GM18526 (cell line): Measurements from ENCODE around the gene ZSWIM9.
A peak's percentile ranks its signal among the peaks of the same experiment; 100 is the strongest.

Experiments used
- POLR2A ChIP-seq: IDR thresholded peaks from 3 replicates; pipeline ENCODE4 v1.6.1; 2011; ENCODE audit not compliant: insufficient read length; ENCODE audit errors: extremely low read depth

ZSWIM9 gene

DNA sequence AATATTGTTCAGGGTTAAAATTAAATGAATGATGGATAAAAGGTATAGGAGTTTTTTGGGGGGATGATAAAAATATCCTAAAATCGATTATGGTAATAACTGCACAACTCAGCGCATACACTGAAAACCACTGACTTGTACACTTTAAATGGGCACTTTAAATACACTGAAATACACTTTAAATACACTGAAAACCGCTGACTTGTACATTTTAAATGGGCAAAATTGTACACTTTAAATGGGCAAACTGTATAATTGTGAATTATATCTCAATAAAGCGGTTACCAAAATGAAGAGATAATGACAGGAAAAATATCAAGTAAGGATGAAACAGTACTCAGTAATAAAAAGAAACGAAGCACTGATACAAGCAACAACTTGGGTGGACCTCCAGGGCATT lies 1.8 kb upstream of the ZSWIM9 start:
- TF ChIP-seq POLR2A = no peak

DNA sequence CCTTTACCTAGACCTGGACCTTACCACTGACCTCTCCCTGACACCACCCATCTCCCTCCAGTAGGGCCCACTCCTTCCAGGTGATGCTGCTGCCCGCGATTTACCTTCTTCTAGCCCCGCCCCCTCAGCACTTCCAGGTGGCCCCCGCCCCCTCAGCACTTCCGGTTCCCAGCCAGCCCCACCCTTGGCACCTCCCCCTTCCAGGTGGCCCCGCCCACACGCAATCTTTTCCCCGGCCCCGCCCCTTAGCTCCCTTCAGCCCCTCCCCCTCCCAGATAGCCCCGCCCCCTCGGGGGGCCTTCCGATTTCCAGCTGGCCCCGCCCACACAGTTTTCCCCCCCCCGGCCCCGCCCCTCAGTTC lies 922 bp upstream of the ZSWIM9 start:
- no peak for TF ChIP-seq POLR2A

DNA sequence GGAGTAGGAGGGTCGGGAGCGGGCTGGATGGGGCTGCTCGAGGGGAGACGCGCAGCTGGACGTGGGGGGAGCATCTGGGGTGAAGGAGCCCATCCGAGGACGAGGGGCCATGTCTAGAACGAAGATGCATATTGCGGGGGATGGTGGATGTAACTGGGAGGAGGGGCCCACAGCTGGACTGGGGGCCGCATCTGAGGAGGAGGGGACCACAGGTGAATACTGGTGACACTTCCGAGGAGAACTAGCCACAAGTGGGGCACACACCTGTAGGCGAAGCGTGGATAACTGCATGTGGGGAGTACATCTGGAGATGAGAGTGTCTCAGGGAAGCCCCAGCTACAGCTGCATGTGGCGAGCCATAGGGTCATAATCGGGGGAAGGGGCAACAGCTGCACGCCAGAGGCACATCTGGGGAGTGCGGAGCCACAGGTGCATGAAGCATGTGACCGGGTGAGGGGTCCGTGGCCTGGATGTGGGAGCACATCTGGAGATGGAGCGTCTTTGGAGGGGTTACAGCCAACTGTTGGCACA lies 402 bp downstream of the ZSWIM9 start:
- TF ChIP-seq POLR2A = no peak

DNA sequence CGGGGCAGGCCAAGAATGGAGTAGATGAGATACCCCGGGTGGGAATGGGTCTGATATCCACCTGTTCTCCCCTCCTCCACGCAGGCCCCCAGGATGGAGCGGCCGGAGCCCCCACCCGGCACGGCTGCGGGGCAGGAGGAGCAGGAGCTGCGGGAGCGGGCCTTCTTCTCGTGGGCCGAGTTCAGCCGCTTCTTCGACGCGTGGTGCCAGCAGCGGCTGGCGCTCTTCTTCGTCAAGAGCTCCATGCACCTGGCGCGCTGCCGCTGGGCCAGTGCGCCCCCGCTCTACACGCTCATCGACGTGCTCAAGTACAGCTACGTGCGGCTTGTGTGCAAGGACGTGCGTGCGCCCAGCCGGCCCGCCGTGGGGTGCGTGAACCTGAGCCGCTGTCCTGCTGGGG lies 1.2 kb downstream of the ZSWIM9 start:
- TF ChIP-seq POLR2A = no peak

DNA sequence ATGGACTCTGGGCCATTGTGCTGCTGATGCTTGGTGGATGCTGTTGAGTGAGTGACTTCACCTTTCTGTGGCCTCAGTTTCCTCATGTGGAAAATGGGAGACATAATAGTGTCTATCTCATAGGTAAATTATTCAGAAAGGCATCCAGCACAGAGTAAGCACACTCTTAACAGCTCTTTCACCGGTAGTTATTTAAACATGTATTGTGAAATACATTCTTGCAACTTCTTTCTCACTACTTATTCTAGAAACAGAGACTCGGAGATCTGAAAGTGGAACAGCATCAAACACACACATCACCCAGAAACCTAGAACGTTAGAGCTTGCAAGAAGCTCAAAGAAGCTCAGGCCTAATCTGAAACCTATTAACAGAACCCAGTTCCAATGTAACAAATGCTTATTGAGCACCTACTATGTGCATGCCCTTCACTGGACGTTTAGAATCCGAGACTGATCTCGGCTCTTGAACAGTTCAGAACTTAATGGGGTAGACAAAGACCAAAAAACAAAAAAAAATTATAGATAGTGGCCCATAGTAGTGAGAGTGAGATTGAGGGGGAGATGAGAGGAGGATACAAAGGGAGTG lies 4.1 kb downstream of the ZSWIM9 start:
- TF ChIP-seq POLR2A = no peak

DNA sequence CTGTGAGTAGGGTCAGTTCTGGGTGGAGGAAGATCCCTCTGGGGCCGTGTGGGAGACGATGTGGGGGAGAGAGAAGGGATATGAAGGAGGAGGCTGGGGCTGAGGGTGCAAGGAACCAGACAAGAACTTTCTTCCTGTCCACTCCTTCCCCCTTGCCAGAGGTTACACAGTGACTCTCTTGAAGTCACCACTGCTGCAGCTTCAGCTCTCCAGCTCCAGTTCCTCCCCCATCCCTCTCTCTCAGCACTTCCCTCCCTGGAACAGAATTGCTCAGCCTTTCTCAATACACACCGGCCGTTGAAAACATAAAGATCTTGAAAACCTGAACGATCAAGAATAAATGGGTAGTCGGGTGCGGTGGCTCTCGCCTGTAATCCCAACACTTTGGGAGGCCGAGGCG lies 5.1 kb downstream of the ZSWIM9 start:
- no peak for TF ChIP-seq POLR2A

DNA sequence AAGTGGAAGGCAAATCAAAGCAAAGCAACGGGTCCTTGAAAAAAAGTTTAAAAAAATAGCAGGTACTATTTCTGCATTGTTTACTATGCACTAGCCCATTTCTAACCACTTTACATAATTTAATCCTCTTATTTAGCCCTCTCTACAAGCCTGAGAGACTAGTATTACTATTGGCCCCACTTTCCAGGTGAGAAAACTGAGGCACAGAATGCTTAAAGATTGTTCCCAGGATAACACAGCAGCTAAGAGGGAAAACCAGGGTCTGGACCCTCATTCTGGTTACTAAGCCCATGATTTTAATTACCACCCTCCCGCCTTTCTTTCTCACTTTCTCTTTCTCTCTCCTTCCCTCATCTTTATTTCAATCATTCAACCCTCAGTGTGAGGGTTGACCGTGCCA lies 5.7 kb downstream of the ZSWIM9 start:
- no peak for TF ChIP-seq POLR2A

DNA sequence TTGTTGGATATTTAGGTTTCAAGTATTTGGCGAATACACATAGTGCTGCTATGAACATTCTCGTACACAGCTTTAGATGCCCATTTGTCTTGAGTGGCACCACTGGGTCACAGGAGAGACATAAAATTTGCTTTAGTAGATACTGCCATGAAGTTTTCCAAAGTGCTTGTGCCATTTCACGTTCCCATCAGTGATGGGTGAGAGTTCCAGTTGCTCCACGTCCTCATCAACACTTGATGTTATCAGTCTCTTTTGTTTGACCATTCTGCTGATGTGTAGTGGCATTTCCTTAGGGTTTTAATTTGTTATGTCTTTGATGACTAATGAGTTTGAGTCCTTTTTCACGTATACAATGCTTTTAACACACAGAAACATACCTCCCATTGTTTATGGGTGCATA lies 11.0 kb downstream of the ZSWIM9 start:
- TF ChIP-seq POLR2A = no peak

DNA sequence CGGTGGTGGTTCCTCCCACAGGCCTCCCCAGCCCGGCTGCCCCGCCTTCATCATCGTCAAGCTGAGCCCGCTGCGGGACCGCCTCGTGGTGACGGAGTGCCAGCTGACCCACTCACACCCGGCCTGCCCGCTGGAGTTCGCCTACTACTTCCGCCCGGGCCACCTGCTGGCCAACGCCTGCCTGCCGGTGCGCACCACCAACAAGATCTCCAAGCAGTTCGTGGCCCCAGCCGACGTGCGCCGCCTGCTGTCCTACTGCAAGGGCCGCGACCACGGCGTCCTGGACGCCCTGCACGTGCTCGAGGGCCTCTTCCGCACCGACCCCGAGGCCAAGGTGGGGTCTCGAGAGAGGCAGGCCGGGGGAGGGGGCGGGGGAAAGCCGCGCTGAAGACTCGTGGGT lies 12.0 kb downstream of the ZSWIM9 start:
- TF ChIP-seq POLR2A = no peak

DNA sequence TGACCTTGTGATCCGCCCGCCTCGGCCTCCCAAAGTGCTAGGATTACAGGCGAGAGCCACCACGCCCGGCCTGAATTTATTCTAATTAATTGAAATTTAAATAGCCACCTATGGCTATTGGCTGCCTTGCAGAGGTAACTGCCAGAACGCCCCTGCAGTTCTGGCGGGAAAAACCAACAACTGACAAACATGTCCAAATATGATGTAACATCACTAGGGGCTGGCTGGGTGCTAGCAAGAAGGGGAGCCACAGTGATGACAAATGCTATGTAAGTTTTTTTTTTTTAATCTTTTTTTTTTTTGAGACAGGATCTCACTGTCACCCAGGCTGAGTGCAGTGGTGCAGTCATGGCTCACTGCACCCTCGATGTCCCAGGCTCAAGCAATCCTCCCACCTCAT lies 12.9 kb downstream of the ZSWIM9 start:
- TF ChIP-seq POLR2A = no peak

DNA sequence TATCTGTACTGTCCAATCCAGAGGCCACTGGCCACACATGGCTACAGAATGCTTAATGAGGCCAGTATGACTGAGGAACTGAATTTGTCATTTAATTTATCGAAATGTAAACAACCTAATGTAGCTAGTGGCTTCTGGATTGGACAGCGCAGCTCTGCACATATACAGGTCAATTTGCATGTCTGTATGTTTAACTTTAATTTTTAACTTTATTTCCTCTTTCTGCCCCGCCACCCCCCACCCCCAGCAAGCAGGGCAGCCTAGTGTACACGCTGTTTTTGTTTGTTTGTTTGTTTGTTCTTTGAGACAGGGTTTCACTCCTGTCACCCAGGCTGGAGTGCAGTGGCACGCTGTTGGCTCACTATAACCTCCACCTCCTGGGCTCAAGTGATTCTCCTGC lies 15.5 kb downstream of the ZSWIM9 start:
- TF ChIP-seq POLR2A = no peak

DNA sequence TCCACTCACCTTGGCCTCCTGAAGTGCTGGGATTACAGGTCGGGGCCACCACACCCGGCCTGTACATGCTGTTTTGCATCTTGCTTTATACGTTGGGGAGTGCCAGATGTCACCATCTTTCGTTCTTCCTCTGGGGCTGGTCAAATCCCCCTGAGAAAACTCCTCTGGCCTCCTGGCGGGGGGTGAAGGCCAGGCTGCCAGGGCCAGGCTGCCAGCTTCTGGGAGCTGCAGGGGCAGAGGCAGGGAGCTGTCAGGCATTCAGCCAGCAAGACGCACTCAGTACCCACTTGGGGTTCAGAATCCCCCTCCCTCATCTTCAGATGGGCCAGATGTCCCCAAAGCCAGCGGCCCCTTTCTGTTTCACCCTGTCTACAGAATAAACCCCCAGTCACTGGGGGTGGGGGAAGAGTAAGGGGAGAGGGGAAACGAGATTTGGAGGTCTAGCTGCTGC lies 16.1 kb downstream of the ZSWIM9 start:
- TF ChIP-seq POLR2A = peak; percentile 23

DNA sequence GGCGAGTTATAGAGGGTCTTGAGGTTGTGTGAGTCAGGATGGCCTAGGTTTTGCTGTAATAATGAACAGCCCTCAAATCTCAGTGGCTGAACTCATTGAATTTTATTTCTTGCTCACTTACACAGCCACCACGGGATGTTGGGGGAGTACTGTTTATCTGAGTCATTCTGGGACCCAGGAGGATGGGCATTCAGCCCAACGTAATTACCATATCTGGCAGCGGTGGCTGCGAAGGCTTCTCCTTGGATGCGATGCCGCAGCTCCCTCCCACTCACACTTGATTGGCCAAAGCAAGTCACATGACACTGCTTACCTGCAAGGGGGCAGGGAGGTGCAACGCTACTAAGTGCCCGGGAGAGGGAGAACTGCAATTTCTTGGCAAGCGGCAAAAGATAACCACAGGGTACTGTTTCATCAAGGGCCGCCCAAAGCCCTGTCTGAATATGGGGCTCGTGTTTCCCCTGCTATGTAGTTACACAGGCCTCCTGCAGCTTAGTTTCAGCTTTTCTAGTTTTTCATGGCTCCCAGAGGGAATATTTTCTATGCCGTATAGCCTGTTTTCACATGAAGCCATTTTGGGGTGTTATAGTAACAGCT lies 19.9 kb downstream of the ZSWIM9 start:
- no peak for TF ChIP-seq POLR2A

DNA sequence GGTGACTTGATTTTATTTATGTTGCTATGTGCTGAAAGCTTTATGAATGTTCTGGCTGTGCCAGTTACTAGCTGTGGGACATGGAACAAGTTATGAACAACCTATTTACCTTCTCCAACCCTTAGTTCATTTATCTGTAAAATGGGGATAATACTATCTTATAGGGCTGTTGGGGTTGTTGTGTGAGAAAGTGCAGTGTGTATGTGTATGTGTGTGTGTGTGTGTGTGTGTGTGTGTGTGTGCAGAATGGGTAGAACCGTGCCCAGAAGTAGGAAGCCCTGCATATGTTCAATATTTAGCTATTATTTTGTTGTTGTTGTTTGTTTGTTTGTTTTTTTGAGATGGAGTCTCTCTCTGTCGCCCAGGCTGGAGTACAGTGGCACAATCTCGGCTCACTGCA lies 20.4 kb downstream of the ZSWIM9 start:
- TF ChIP-seq POLR2A = no peak

DNA sequence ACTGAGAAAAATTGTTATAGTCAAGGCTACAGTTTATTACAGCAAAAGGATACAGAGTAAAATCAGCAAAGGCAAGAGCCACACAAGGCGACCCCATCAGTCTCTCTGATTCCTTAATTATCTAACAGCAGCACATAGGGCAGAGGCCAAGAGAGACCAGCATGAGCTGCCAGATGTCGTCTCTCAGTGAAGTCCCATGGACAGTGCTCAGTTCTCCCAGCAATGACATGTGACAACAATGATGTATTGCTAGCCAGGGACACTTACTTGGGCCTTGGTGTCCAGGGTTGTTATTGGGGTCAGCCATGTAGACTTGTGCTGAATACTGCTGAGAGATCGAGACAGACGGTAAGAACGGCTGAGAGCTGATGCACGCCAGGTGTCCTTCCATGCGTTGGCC lies 22.3 kb downstream of the ZSWIM9 start:
- TF ChIP-seq POLR2A = no peak

DNA sequence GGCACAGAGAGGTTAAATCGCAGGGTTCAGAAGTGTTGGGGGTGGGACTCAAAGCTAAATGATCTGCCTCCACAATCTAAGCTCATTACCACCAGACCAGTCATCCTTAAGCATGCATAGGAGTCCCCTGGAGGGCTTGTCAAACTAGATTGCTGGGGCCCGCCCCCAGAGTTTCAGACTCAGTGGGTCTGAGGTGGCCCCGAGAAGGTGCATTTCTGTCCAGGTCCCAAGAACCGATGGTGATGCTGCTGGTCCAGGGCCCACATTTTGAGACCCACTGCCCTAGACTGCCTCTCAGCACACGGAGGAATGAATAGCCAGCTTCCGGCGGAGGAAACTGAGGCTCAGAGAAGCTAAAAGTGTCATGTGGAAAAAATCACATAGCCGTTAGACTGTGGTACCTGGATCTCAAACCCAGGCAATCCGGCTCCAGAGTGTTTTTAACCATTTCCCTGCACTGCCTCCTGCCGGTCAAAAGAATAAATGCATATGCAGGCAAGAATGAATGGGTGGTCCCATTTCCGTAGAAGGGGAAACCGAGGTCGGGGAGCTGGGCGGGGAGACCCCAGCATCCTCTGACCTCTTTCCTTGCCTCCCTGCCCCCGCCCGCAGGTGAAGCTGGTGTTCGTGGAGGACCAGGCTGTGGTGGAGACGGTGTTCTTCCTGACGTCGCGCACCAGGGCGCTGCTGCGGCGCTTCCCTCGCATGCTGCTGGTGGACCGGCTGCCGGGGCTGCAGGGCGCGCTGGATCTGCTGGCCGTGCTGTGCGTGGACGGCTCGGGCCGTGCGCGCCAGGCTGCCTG lies 23.8 kb downstream of the ZSWIM9 start:
- no peak for TF ChIP-seq POLR2A
